Adrenal gland (tissue), 12 donors: Measurements from ENCODE around the gene RALGPS1. TPM values are rescaled to one million over a fixed set of nuclear protein-coding genes. Genes with fewer than 3 reads are reported as not detected.
A peak's percentile ranks its signal among the peaks of the same experiment; 100 is the strongest.

Experiments used
- DNase-seq, 7 donors: peaks; one replicate each; pipeline ENCODE4 v3.0.0-alpha.2; 2019 to 2020
- H3K27ac ChIP-seq, 5 donors: fragments of 200-600 bp; sonication (generic) in 4 of 5; 1 replicate in 3 of 5; 2 replicates in 2 of 5; pipeline versions ENCODE4 v1.5.1 to v1.8.0; 2016 to 2020; ENCODE audit warnings: mild to moderate bottlenecking in 1 of 5
- H3K27me3 ChIP-seq: fragments of 200-600 bp; 2 replicates; pipeline ENCODE4 v1.8.0; 2021
- H3K36me3 ChIP-seq, 2 donors: fragments of 200-600 bp; replicated peaks in 1 of 2; 1 replicate in 1 of 2; 2 replicates in 1 of 2; pipeline versions ENCODE4 v1.5.1 to v1.8.0; 2018 to 2022
- H3K4me1 ChIP-seq, 2 donors: fragments of 200-600 bp; replicated peaks in 1 of 2; 1 replicate in 1 of 2; 2 replicates in 1 of 2; pipeline versions ENCODE4 v1.5.1 to v1.8.0; 2018 to 2021
- H3K4me3 ChIP-seq, 4 donors: fragments of 200-600 bp; sonication (generic) in 3 of 4; one replicate each; pipeline ENCODE4 v1.5.1; 2016 to 2018
- H3K9me3 ChIP-seq, 3 donors: fragments of 200-600 bp; sonication (generic) in 1 of 3; replicated peaks in 1 of 3; 1 replicate in 2 of 3; 2 replicates in 1 of 3; pipeline versions ENCODE4 v1.5.1 to v1.8.0; 2016 to 2021
- CTCF ChIP-seq, 6 experiments: fragments of 450-650 bp in 4 of 6; fragments of 200-600 bp in 2 of 6; sonication (generic) in 1 of 6; IDR thresholded peaks; 1 replicate in 5 of 6; 2 replicates in 1 of 6; pipeline versions ENCODE4 v1.5.1 to v1.8.0; 2016 to 2021; ENCODE audit warnings: antibody characterized with exemption in 6 of 6, mild to moderate bottlenecking in 2 of 6, moderate library complexity in 1 of 6
- POLR2A ChIP-seq, 2 donors: fragments of 450-650 bp; IDR thresholded peaks; one replicate each; pipeline ENCODE4 v1.6.1; 2017; ENCODE audit warnings: antibody characterized with exemption in 2 of 2, mild to moderate bottlenecking in 2 of 2, moderate library complexity in 1 of 2
- WGBS, 4 donors: extraction: QIAGEN DNeasy Blood & Tissue Kit in 2 of 4; methylation state at CpG; one replicate each; pipeline versions ENCODE4 v1.1.5 to v1.1.7; 2013 to 2017; 5-methylcytosine and 5-hydroxymethylcytosine counted together
- intact Hi-C, 2 donors: fragments of 100-400 bp; cut with DNase I; formaldehyde crosslinking; loops; one replicate each; pipeline versions ENCODE4 v1.14.1 to v1.15.0; 2022 to 2023
- polyA plus RNA-seq, 3 donors: library from polyadenylated mRNA; stranded (reverse); fragments of 200-250 nt in 2 of 3; fragments of 350-450 nt in 1 of 3; fragmentation: Illumina TruSeq in 1 of 3; extraction: RNeasy Lipid Tissue Mini Kit (QIAGEN cat#74804) in 1 of 3; gene quantifications; one replicate each; pipeline ENCODE4 v1.2.3, GENCODE V29; 2013 to 2014
- total RNA-seq, 9 donors: library from RNA; depleted of rRNA in 4 of 9; stranded (reverse); fragments of >200 nt in 4 of 9; fragments of 120-200 nt in 1 of 9; fragmentation: NEBNext Ultra II Directional in 1 of 9; extraction: Animal tissue kit (Norgen Biotek cat#: 25700) in 1 of 9; gene quantifications; one replicate each; pipeline versions ENCODE4 v1.1.0 to v1.2.4, GENCODE V29; 2013 to 2023
- donor health status: healthy with polysubstance abuse.
- donor health status: Bipolar disorder and iron deficiency.
- donor health status: DM: yes; HTN: yes; CAD: no.
- donor health status: DM: no; HTN: no; CAD: no.
- donor health status: DM: no; HTN: no; CAD: no.
- donor health status: DM: yes; HTN: yes; CAD: no.

Gene RALGPS1
- total and polyA plus RNA-seq, 12 donors, result 2.8 to 9.9 (median 5.1) TPM

DNA sequence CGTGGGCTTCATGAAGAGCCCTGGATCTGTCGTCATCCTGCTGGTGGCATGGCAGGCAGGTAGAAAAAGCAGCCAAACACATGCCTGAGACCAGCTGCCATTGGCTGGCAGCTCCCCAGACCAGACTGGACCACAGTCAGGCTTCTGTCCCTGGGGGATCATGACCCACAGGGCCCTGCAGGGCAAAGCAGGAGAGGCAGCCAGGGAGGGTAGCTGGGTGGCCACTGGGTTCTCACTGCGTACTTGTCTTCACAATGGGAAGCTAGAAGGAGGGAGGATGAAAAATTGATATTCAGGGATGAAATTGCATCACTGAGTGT, 282.2 kb downstream of the RALGPS1 start:
- Histone ChIP-seq H3K27me3 (no peaks in the 10 kb centered on the region), H3K27ac (peak overlapping the region in 1 of 5 donors; percentile 67), H3K4me3 (no peak overlapping the region), H3K4me1 (peaks cover 5 to 9% of the 10 kb centered on the region in 2 donors), H3K9me3 (no peaks in the 10 kb centered on the region), H3K36me3 (no peaks in the 10 kb centered on the region)
- TF ChIP-seq CTCF (IDR thresholded peaks at IDR 0.05) (no peak), POLR2A (IDR thresholded peaks at IDR 0.05) (no peak)
- intact Hi-C loops, result loop anchor here in 1 of 2 donors (10.0 kb wide), 1 partner anchor 72 kb away; the partner anchor contains the start of gene ANGPTL2
- WGBS, 4 donors, result 59 to 83% (median 69%) methylated on average over 1 to 3 of the region's 3 CpGs
- no peak for DNase-seq

DNA sequence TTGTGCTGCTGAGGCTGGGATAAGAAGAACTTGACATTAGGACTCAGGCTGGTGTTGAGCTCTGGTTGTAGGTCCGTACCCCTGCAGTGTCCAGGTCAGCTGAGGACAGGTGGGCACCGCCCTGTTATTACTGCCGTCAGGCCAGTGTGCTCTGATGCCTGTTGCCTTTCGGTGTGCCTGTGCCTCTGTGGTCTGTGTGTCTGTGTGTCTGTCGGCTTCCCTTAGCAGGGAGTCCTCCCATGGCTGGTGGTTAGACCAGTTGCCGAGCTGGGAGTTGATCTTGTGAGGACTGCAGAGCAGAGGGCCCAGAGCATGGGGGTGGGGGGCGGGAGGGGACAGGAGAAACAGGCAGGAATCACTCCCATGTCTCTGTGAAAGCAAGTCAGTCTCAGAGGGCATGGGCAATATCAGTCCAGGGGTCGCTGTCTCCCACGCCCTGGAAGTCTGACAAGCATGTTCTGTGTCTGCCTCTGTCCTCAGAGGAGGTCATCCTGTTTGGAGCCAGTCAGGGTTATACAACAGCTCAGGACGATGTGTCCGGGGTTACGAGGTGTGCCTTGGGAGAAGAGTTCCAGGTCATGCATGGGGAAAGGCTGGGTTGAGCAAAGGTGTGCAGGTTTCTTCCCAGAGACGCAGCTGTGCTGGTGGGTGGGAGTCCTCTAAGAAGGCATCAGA, 282.7 kb downstream of the RALGPS1 start:
- intact Hi-C loops, result loop anchor here in 1 of 2 donors (10.0 kb wide), 1 partner anchor 73 kb away; the partner anchor contains the start of gene ANGPTL2
- Histone ChIP-seq H3K4me1 (peaks cover 5 to 9% of the 10 kb centered on the region in 2 donors), H3K4me3 (no peak overlapping the region), H3K27me3 (no peaks in the 10 kb centered on the region), H3K9me3 (no peaks in the 10 kb centered on the region), H3K36me3 (no peaks in the 10 kb centered on the region), H3K27ac (peak overlapping the region in 2 of 5 donors; percentile 38 to 67)
- 77 to 90% (median 84%) methylated on average over 9 to 13 of the region's 13 CpGs for WGBS, 4 donors
- no peak for DNase-seq
- no peak for TF ChIP-seq POLR2A (IDR thresholded peaks at IDR 0.05)
- TF ChIP-seq CTCF (IDR thresholded peaks at IDR 0.05), result no peak

DNA sequence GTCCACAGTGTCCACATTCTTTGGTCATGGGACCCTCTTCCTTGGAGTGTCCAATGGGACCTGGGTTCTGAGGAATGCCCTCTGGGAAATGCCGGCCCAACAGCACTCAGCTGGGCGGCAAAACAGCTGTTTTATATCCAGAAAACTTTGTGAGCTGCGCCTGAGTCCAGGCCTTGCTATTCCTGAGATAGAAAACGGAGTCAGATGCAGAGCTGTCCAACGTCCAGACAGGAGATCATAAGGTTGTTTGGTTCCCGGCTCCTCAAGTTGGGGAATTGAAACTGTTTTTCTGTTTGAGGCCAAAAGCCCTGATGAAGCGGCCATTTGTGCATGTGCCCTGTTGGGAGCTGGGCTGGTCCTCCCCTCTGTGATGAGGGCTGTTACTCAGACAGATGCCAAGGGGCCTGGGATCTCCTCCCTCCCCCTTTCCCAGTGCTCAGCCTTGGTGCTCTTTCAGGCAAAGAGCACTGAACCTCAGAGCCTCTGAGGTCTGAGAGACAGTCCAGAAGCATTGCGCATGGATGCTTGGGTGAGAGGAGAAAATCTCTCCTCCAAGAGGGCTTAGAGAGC, 283.4 kb downstream of the RALGPS1 start:
- no peaks in the 10 kb centered on the region for H3K9me3 ChIP-seq
- H3K27ac ChIP-seq, result peak overlapping the region in 2 of 5 donors; percentile 59 to 67
- H3K4me3 ChIP-seq, result no peak overlapping the region
- 69 to 79% (median 73%) methylated on average over 7 to 8 of the region's 8 CpGs for WGBS, 4 donors
- no peaks in the 10 kb centered on the region for H3K36me3 ChIP-seq
- DNase-seq, result no peak
- intact Hi-C loops, result loop anchor here (2.0 to 10.0 kb wide), 3 partner anchors 73 to 259 kb away; partner anchors contain the start of gene ANGPTL2 (in 1 of the 2)
- H3K27me3 ChIP-seq, result no peaks in the 10 kb centered on the region
- peaks cover 1 to 9% of the 10 kb centered on the region in 2 donors for H3K4me1 ChIP-seq
- no peak for TF ChIP-seq CTCF (IDR thresholded peaks at IDR 0.05)
- TF ChIP-seq POLR2A (IDR thresholded peaks at IDR 0.05), result no peak

- intact Hi-C loops, result loop anchor here (2.0 to 10.0 kb wide), 3 partner anchors 74 to 260 kb away; partner anchors contain the start of gene ANGPTL2 (in 1 of the 2)
- 74 to 86% (median 80%) methylated on average over 5 to 7 of the region's 7 CpGs for WGBS, 4 donors
Measured at GRCh38 chr9:127198587-127198986, 284.0 kb downstream of the RALGPS1 start.

More at GRCh38 chr9:127198587-127198986, 284.0 kb downstream of the RALGPS1 start:
- Histone ChIP-seq H3K4me3 (no peak overlapping the region), H3K27me3 (no peaks in the 10 kb centered on the region), H3K36me3 (no peaks in the 10 kb centered on the region), H3K27ac (peak overlapping the region in 2 of 5 donors; percentile 59 to 67), H3K9me3 (no peaks in the 10 kb centered on the region), H3K4me1 (peaks cover 0 to 9% of the 10 kb centered on the region in 2 donors)
- no peak for DNase-seq
- TF ChIP-seq POLR2A (IDR thresholded peaks at IDR 0.05) (no peak), CTCF (IDR thresholded peaks at IDR 0.05) (no peak)
